HepG2 (cell line): ENCODE data around the gene TGM2. TPM values are rescaled to one million over a fixed set of nuclear protein-coding genes. Genes with fewer than 3 reads are reported as not detected.
A peak's percentile ranks its signal among the peaks of the same experiment; 100 is the strongest.

ENCODE experiments used
- ATAC-seq: fragments of 200-7000 bp; cut with Tn5 transposase; 3 replicates; pipeline ENCODE4 v1.9.1; 2020; ENCODE audit warnings: mild to moderate bottlenecking, moderate library complexity
- BruUV-seq: library from RNA; stranded (reverse); fragments of 400-500 nt; replicated peaks from 2 replicates; lab custom pipeline; 2021; lab: Mats Ljungman, UMichigan
- CTCF ChIA-PET: fragments of 300-600 bp; formaldehyde crosslinking; extraction: SDS; loops from one replicate; lab custom pipeline; 2021; ENCODE audit warnings: low total read pairs, inconsistent platforms, low intra/inter-chr PET ratio; lab: Yijun Ruan, JAX
- POLR2A ChIA-PET: fragments of 350-600 bp; sonication (Branson Sonifier 250); formaldehyde crosslinking; loops from one replicate; lab custom pipeline; 2020; ENCODE audit warnings: antibody characterized with exemption, inconsistent platforms; lab: Yijun Ruan, JAX
- DNase-seq: peaks from one replicate; pipeline ENCODE4 v3.0.0-alpha.2; 2015; ENCODE audit warnings: low spot score
- FAIRE-seq: peaks from 3 replicates; lab custom pipeline; 2011; peaks lifted over from hg19 to GRCh38; lab: Jason Lieb, UNC
- H2AFZ ChIP-seq: one replicate; pipeline ENCODE4 v1.6.1; 2011; ENCODE audit warnings: low read length, inconsistent platforms
- H3K27ac ChIP-seq: fragments of 300-600 bp; 3 replicates; pipeline ENCODE4 v1.8.0; 2011; ENCODE audit warnings: mixed run types, mild to moderate bottlenecking, mixed read lengths, low read length, inconsistent platforms; ENCODE audit not compliant: insufficient read depth; ENCODE audit errors: extremely low read length
- H3K27me3 ChIP-seq, 2 experiments: fragments of 200-600 bp in 1 of 2; 2 replicates in 1 of 2; 3 replicates in 1 of 2; pipeline versions ENCODE4 v1.6.0 to v1.8.0; 2011; ENCODE audit warnings: low read length in 2 of 2, mild to moderate bottlenecking in 2 of 2, moderate library complexity in 2 of 2, inconsistent platforms in 1 of 2; ENCODE audit not compliant: insufficient read depth in 2 of 2, control insufficient read depth in 1 of 2
- H3K36me3 ChIP-seq, 2 experiments: fragments of 200-600 bp in 1 of 2; replicated peaks in 1 of 2; 2 replicates in 1 of 2; 3 replicates in 1 of 2; pipeline versions ENCODE4 v1.5.1 to v1.8.0; 2011; ENCODE audit warnings: low read length in 2 of 2, inconsistent platforms in 1 of 2; ENCODE audit not compliant: insufficient read depth in 2 of 2, control insufficient read depth in 1 of 2
- H3K4me1 ChIP-seq: 2 replicates; pipeline ENCODE4 v1.5.1; 2012; ENCODE audit warnings: low read length, inconsistent platforms; ENCODE audit not compliant: insufficient read depth
- H3K4me2 ChIP-seq: 2 replicates; pipeline ENCODE4 v1.6.0; 2011; ENCODE audit warnings: low read depth, low read length, inconsistent platforms
- H3K4me3 ChIP-seq, 3 experiments: fragments of 200-600 bp in 1 of 3; sonication (generic), shearing (Covaris generic) in 1 of 3; replicated peaks in 1 of 3; 2 replicates each; pipeline ENCODE4 v1.5.1; 2011 to 2016; ENCODE audit warnings: low read length in 3 of 3, inconsistent platforms in 2 of 3, low read depth in 2 of 3, mild to moderate bottlenecking in 2 of 3, control low read depth in 1 of 3, mixed read lengths in 1 of 3; ENCODE audit not compliant: insufficient read depth in 1 of 3
- H3K79me2 ChIP-seq: one replicate; pipeline ENCODE4 v1.6.1; 2011; ENCODE audit warnings: low read length, inconsistent platforms; ENCODE audit not compliant: insufficient read depth
- H3K9ac ChIP-seq: 2 replicates; pipeline ENCODE4 v1.6.0; 2011; ENCODE audit warnings: mild to moderate bottlenecking, low read depth, low read length, inconsistent platforms; ENCODE audit not compliant: insufficient read depth
- H3K9me3 ChIP-seq: 2 replicates; pipeline ENCODE4 v1.5.1; 2012; ENCODE audit warnings: mild to moderate bottlenecking, low read length
- H4K20me1 ChIP-seq: 2 replicates; pipeline ENCODE4 v1.6.0; 2011; ENCODE audit warnings: inconsistent platforms, mild to moderate bottlenecking, low read length, moderate library complexity; ENCODE audit not compliant: insufficient read depth
- CBFB ChIP-seq: sonication (generic); formaldehyde crosslinking; IDR thresholded peaks from 2 replicates; pipeline ENCODE4 v1.4.0; 2020; ENCODE audit warnings: missing genetic modification reagents
- HNRNPL ChIP-seq: fragments of 200-400 bp; formaldehyde crosslinking; IDR thresholded peaks from 2 replicates; pipeline ENCODE4 v1.6.1; 2017; ENCODE audit warnings: mild to moderate bottlenecking, low read depth, low read length
- JUNB ChIP-seq: sonication (generic); formaldehyde crosslinking; IDR thresholded peaks from 2 replicates; pipeline ENCODE4 v1.8.0; 2022; ENCODE audit warnings: missing genetic modification reagents, mild to moderate bottlenecking, borderline replicate concordance
- KDM4B ChIP-seq: sonication (generic); formaldehyde crosslinking; IDR thresholded peaks from 2 replicates; pipeline ENCODE4 v1.4.0; 2020; ENCODE audit warnings: missing genetic modification reagents
- PHB2 ChIP-seq: fragments of 450-650 bp; IDR thresholded peaks from 2 replicates; pipeline ENCODE4 v1.6.1; 2018; ENCODE audit not compliant: partially characterized antibody
- SMARCE1 ChIP-seq: fragments of 450-650 bp; IDR thresholded peaks from 2 replicates; pipeline ENCODE4 v1.6.1; 2017; ENCODE audit warnings: borderline replicate concordance
- SP1 ChIP-seq, 2 experiments: fragments of 450-650 bp in 1 of 2; sonication (generic) in 1 of 2; formaldehyde crosslinking in 1 of 2; IDR thresholded peaks; 2 replicates each; pipeline versions ENCODE4 v1.4.0 to v1.6.1; 2016 to 2020; ENCODE audit warnings: missing genetic modification reagents in 1 of 2
- ZBTB38 ChIP-seq: sonication (generic); formaldehyde crosslinking; IDR thresholded peaks from 2 replicates; pipeline ENCODE4 v1.5.1; 2020; ENCODE audit warnings: mild to moderate bottlenecking, missing genetic modification reagents
- ZFP91 ChIP-seq: sonication (generic); formaldehyde crosslinking; IDR thresholded peaks from 2 replicates; pipeline ENCODE4 v1.9.0; 2022; ENCODE audit warnings: missing genetic modification reagents, mild to moderate bottlenecking, borderline replicate concordance
- ZNF768 ChIP-seq: sonication (generic); formaldehyde crosslinking; IDR thresholded peaks from 2 replicates; pipeline ENCODE4 v1.4.0; 2020; ENCODE audit warnings: missing genetic modification reagents
- ZNF788 ChIP-seq: sonication (generic); formaldehyde crosslinking; IDR thresholded peaks from 2 replicates; pipeline ENCODE4 v1.5.0; 2020; ENCODE audit warnings: mild to moderate bottlenecking, missing genetic modification reagents, borderline replicate concordance
- WGBS: methylation state at CpG from one replicate; pipeline ENCODE4 v1.1.6; 2017; ENCODE audit warnings: low lambda C conversion rate; 5-methylcytosine and 5-hydroxymethylcytosine counted together
- in situ Hi-C: cut with HindIII; loops from 2 replicates; pipeline ENCODE4 v1.10.0; 2017; ENCODE audit warnings: low pct_unique_long_range_greater_than_20kb; ENCODE audit not compliant: extremely low pct_ligation_motif_present
- intact Hi-C: fragments of 100-400 bp; cut with micrococcal nuclease; formaldehyde crosslinking; loops from one replicate; pipeline ENCODE4 v1.10.0; 2022; ENCODE audit not compliant: unreplicated experiment
- polyA plus RNA-seq, 8 experiments: library from polyadenylated mRNA; depleted of rRNA in 3 of 8; stranded (reverse) in 7 of 8; unstranded in 1 of 8; fragments of >200 nt; fragmentation: Illumina TruSeq in 4 of 8; extraction: Trizol in 4 of 8; gene quantifications; 2 replicates each; pipeline versions ENCODE4 v1.2.1 to v1.2.3, GENCODE V29; 2011 to 2016; ENCODE audit warnings: low read depth in 4 of 8, missing spikeins in 1 of 8, mixed read lengths in 1 of 8; ENCODE audit not compliant: insufficient read depth in 1 of 8
- total RNA-seq, 5 experiments: library from RNA; depleted of rRNA; stranded (reverse); fragments of >200 nt; fragmentation: Illumina TruSeq; extraction: Trizol; gene quantifications; 2 replicates each; pipeline ENCODE4 v1.2.3, GENCODE V29; 2016; ENCODE audit warnings: low read depth in 1 of 5
- TF ChIP-seq, protein P1 (sequence below): sonication (generic); formaldehyde crosslinking; IDR thresholded peaks from 2 replicates; pipeline ENCODE4 v1.4.0; 2020; ENCODE audit warnings: missing genetic modification reagents, borderline replicate concordance
- TF ChIP-seq, protein P2 (sequence below): sonication (generic); formaldehyde crosslinking; conservative IDR thresholded peaks from 2 replicates; pipeline ENCODE4 v1.4.0; 2020; ENCODE audit warnings: mild to moderate bottlenecking, missing genetic modification reagents, moderate library complexity

Gene TGM2
- total and polyA plus RNA-seq, 2 of the 13 experiments (the other 11 are each of a cell fraction or from before 2014, with no cell fraction given), result 4.2 to 46.4 TPM

- no peaks in the 10 kb centered on the region for H3K27me3 ChIP-seq
- H3K36me3 ChIP-seq, result no peaks in the 10 kb centered on the region
- no peaks in the 10 kb centered on the region for H3K79me2 ChIP-seq
- no peak overlapping the region for H3K9ac ChIP-seq
- POLR2A ChIA-PET, result interaction anchor here (1.0 to 3.7 kb wide), 5 partner anchors 11 to 52 kb away, joined by 3 to 44 read pairs (median 6); no protein-coding TSS in a partner anchor
- no peak overlapping the region for H3K4me3 ChIP-seq
- 84% methylated on average over 8 of the region's 8 CpGs for WGBS
- peaks cover 60% of the 10 kb centered on the region for H3K4me1 ChIP-seq
- ATAC-seq (no peak), DNase-seq (no peak), FAIRE-seq (no peak)
- BruUV-seq, result no TSS peak
- intact Hi-C loops (loop anchor here (2.0 kb wide), 3 partner anchors 13 to 109 kb away; no protein-coding TSS in a partner anchor), in situ Hi-C loops (no loop called here)
- no peak overlapping the region for H3K4me2 ChIP-seq
- H3K9me3 ChIP-seq, result no peaks in the 10 kb centered on the region
- no peaks in the 10 kb centered on the region for H4K20me1 ChIP-seq
- no peak overlapping the region for H3K27ac ChIP-seq
- CTCF ChIA-PET, result interaction anchor here (1.0 to 1.8 kb wide), 3 partner anchors 38 to 54 kb away, joined by 3 to 4 read pairs (median 3); partner anchors contain the start of gene TGM2
- no peak overlapping the region for H2AFZ ChIP-seq
- no peak for TF ChIP-seq ZNF788 (CRISPR knock-in tag)
- TF ChIP-seq HNRNPL, result no peak
- no peak for TF ChIP-seq JUNB (CRISPR knock-in tag)
- peak; percentile 39 for TF ChIP-seq PHB2
- TF ChIP-seq SMARCE1, result no peak
- TF ChIP-seq ZNF768 (CRISPR knock-in tag), result no peak
- TF ChIP-seq SP1 (IDR thresholded peaks at IDR 0.05), result no peak
- TF ChIP-seq SP1 (CRISPR knock-in tag; IDR thresholded peaks at IDR 0.05), result no peak
- no peak for TF ChIP-seq KDM4B (CRISPR knock-in tag)
- TF ChIP-seq ZFP91 (CRISPR knock-in tag), result no peak
- no peak for TF ChIP-seq CBFB
- TF ChIP-seq, protein P1, sequence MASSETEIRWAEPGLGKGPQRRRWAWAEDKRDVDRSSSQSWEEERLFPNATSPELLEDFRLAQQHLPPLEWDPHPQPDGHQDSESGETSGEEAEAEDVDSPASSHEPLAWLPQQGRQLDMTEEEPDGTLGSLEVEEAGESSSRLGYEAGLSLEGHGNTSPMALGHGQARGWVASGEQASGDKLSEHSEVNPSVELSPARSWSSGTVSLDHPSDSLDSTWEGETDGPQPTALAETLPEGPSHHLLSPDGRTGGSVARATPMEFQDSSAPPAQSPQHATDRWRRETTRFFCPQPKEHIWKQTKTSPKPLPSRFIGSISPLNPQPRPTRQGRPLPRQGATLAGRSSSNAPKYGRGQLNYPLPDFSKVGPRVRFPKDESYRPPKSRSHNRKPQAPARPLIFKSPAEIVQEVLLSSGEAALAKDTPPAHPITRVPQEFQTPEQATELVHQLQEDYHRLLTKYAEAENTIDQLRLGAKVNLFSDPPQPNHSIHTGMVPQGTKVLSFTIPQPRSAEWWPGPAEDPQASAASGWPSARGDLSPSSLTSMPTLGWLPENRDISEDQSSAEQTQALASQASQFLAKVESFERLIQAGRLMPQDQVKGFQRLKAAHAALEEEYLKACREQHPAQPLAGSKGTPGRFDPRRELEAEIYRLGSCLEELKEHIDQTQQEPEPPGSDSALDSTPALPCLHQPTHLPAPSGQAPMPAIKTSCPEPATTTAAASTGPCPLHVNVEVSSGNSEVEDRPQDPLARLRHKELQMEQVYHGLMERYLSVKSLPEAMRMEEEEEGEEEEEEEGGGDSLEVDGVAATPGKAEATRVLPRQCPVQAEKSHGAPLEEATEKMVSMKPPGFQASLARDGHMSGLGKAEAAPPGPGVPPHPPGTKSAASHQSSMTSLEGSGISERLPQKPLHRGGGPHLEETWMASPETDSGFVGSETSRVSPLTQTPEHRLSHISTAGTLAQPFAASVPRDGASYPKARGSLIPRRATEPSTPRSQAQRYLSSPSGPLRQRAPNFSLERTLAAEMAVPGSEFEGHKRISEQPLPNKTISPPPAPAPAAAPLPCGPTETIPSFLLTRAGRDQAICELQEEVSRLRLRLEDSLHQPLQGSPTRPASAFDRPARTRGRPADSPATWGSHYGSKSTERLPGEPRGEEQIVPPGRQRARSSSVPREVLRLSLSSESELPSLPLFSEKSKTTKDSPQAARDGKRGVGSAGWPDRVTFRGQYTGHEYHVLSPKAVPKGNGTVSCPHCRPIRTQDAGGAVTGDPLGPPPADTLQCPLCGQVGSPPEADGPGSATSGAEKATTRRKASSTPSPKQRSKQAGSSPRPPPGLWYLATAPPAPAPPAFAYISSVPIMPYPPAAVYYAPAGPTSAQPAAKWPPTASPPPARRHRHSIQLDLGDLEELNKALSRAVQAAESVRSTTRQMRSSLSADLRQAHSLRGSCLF, result no peak
- no peak for TF ChIP-seq ZBTB38
- TF ChIP-seq, protein P2, sequence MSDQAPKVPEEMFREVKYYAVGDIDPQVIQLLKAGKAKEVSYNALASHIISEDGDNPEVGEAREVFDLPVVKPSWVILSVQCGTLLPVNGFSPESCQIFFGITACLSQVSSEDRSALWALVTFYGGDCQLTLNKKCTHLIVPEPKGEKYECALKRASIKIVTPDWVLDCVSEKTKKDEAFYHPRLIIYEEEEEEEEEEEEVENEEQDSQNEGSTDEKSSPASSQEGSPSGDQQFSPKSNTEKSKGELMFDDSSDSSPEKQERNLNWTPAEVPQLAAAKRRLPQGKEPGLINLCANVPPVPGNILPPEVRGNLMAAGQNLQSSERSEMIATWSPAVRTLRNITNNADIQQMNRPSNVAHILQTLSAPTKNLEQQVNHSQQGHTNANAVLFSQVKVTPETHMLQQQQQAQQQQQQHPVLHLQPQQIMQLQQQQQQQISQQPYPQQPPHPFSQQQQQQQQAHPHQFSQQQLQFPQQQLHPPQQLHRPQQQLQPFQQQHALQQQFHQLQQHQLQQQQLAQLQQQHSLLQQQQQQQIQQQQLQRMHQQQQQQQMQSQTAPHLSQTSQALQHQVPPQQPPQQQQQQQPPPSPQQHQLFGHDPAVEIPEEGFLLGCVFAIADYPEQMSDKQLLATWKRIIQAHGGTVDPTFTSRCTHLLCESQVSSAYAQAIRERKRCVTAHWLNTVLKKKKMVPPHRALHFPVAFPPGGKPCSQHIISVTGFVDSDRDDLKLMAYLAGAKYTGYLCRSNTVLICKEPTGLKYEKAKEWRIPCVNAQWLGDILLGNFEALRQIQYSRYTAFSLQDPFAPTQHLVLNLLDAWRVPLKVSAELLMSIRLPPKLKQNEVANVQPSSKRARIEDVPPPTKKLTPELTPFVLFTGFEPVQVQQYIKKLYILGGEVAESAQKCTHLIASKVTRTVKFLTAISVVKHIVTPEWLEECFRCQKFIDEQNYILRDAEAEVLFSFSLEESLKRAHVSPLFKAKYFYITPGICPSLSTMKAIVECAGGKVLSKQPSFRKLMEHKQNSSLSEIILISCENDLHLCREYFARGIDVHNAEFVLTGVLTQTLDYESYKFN (CRISPR knock-in tag), result no peak
These were observed 53.5 kb downstream of the TGM2 start for GRCh38 chr20:38111366-38112232.
